Keratinocyte (primary cell): ENCODE measurements around the gene SDHAF2.

ENCODE experiments used
- EZH2 ChIP-seq: IDR thresholded peaks from one replicate; pipeline ENCODE4 v1.6.1; 2012; ENCODE audit warnings: inconsistent platforms, mild to moderate bottlenecking, low read length, moderate library complexity
- TF ChIP-seq, protein P1 (sequence below), 3 experiments: IDR thresholded peaks in 1 of 3; conservative IDR thresholded peaks in 1 of 3; optimal IDR thresholded peaks in 1 of 3; 2 replicates in 2 of 3; 3 replicates in 1 of 3; pipeline versions ENCODE3 to v1.5.1; 2011; ENCODE audit warnings: low read length in 3 of 3, mild to moderate bottlenecking in 3 of 3, moderate library complexity in 2 of 3, control low read depth in 1 of 3, inconsistent platforms in 1 of 3; ENCODE audit not compliant: insufficient read depth in 2 of 3; ENCODE audit errors: extremely low read depth in 1 of 3

DNA sequence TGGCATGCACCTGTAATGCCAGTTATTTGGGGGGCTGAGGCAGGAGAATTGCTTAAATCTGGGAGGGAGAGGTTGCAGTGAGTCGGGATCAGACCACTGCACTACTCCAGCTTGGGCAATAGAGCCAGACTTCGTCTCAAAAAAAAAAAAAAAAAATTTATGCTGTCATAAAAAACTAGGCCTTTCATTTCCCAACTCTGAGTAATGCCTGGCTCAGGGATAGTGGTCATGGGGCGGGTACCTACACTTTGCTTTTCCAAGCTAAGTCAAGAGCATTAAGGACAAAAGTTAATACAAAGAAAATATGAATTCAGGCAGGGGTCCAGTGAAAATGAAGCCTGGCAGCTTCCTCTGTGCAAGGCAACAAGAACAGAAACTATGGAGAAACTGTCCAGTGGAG lies 16.4 kb upstream of the SDHAF2 start:
- TF ChIP-seq, protein P1, sequence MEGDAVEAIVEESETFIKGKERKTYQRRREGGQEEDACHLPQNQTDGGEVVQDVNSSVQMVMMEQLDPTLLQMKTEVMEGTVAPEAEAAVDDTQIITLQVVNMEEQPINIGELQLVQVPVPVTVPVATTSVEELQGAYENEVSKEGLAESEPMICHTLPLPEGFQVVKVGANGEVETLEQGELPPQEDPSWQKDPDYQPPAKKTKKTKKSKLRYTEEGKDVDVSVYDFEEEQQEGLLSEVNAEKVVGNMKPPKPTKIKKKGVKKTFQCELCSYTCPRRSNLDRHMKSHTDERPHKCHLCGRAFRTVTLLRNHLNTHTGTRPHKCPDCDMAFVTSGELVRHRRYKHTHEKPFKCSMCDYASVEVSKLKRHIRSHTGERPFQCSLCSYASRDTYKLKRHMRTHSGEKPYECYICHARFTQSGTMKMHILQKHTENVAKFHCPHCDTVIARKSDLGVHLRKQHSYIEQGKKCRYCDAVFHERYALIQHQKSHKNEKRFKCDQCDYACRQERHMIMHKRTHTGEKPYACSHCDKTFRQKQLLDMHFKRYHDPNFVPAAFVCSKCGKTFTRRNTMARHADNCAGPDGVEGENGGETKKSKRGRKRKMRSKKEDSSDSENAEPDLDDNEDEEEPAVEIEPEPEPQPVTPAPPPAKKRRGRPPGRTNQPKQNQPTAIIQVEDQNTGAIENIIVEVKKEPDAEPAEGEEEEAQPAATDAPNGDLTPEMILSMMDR (optimal IDR thresholded peaks at IDR 0.05 in 1 of 3, IDR thresholded peaks at IDR 0.05 in 1 of 3, conservative IDR thresholded peaks at IDR 0.05 in 1 of 3; ENCODE audit: extremely low read depth in 1 of 3, insufficient read depth in 2 of 3, low read length in 3 of 3): no peak
- no peak for TF ChIP-seq EZH2
